Measurements from ENCODE around the gene PELO.

The PELO gene

GRCh38 chr5:52769061-52769460, 18.7 kb upstream of the PELO start:
- H3K4me3 ChIP-seq (ENCODE audit: low read length): no peak overlapping the region
- no peak for DNase-seq (ENCODE audit: low read depth, low spot score)

- no peak overlapping the region for H3K4me3 ChIP-seq (ENCODE audit: low read length)
- DNase-seq (ENCODE audit: low read depth, low spot score): no peak
Measured at GRCh38 chr5:52770287-52770939, 17.3 kb upstream of the PELO start.

- DNase-seq (ENCODE audit: low read depth, low spot score): peak; percentile 16
- no peak overlapping the region for H3K4me3 ChIP-seq (ENCODE audit: low read length)
Measured at GRCh38 chr5:52771343-52772039, 16.2 kb upstream of the PELO start.

- H3K4me3 ChIP-seq (ENCODE audit: low read length): no peak overlapping the region
- DNase-seq (ENCODE audit: low read depth, low spot score): no peak
Measured at GRCh38 chr5:52772668-52773067, 15.0 kb upstream of the PELO start.

- H3K4me3 ChIP-seq (ENCODE audit: low read length): no peak overlapping the region
- DNase-seq (ENCODE audit: low read depth, low spot score): no peak
Measured at GRCh38 chr5:52773342-52773741, 14.4 kb upstream of the PELO start.

- no peak for DNase-seq (ENCODE audit: low read depth, low spot score)
- no peak overlapping the region for H3K4me3 ChIP-seq (ENCODE audit: low read length)
Measured at GRCh38 chr5:52774005-52774410, 13.7 kb upstream of the PELO start.

GRCh38 chr5:52776116-52776515, 11.6 kb upstream of the PELO start:
- DNase-seq (ENCODE audit: low read depth, low spot score): peak; percentile 57
- no peak overlapping the region for H3K4me3 ChIP-seq (ENCODE audit: low read length)

- H3K4me3 ChIP-seq (ENCODE audit: low read length): no peak overlapping the region
- no peak for DNase-seq (ENCODE audit: low read depth, low spot score)
Measured at GRCh38 chr5:52777186-52777585, 10.5 kb upstream of the PELO start.

- H3K4me3 ChIP-seq (ENCODE audit: low read length): no peak overlapping the region
Measured at GRCh38 chr5:52778781-52779180, 8.9 kb upstream of the PELO start.

GRCh38 chr5:52779213-52779612, 8.5 kb upstream of the PELO start:
- no peak overlapping the region for H3K4me3 ChIP-seq (ENCODE audit: low read length)
- DNase-seq (ENCODE audit: low read depth, low spot score): no peak

More at GRCh38 chr5:52778781-52779180, 8.9 kb upstream of the PELO start:
- DNase-seq (ENCODE audit: low read depth, low spot score): no peak

- no peak overlapping the region for H3K4me3 ChIP-seq (ENCODE audit: low read length)
- DNase-seq (ENCODE audit: low read depth, low spot score): no peak
Measured at GRCh38 chr5:52783226-52783959, 4.3 kb upstream of the PELO start.

- DNase-seq (ENCODE audit: low read depth, low spot score): no peak
- no peak overlapping the region for H3K4me3 ChIP-seq (ENCODE audit: low read length)
Measured at GRCh38 chr5:52784737-52785136, 3.0 kb upstream of the PELO start.

GRCh38 chr5:52786391-52786790, 1.3 kb upstream of the PELO start:
- DNase-seq (ENCODE audit: low read depth, low spot score): no peak
- no peak overlapping the region for H3K4me3 ChIP-seq (ENCODE audit: low read length)

- H3K4me3 ChIP-seq (ENCODE audit: low read length): peak overlapping the region; percentile 49
- no peak for DNase-seq (ENCODE audit: low read depth, low spot score)
Measured at GRCh38 chr5:52786949-52787599, 642 bp upstream of the PELO start.

- DNase-seq (ENCODE audit: low read depth, low spot score): no peak
- peak overlapping the region; percentile 49 for H3K4me3 ChIP-seq (ENCODE audit: low read length)
Measured at GRCh38 chr5:52788505-52788821, 747 bp downstream of the PELO start.

- no peak overlapping the region for H3K4me3 ChIP-seq (ENCODE audit: low read length)
- no peak for DNase-seq (ENCODE audit: low read depth, low spot score)
Measured at GRCh38 chr5:52789378-52789777, 1.7 kb downstream of the PELO start.

- no peak for DNase-seq (ENCODE audit: low read depth, low spot score)
- H3K4me3 ChIP-seq (ENCODE audit: low read length): no peak overlapping the region
Measured at GRCh38 chr5:52789851-52790250, 2.1 kb downstream of the PELO start.

- no peak for DNase-seq (ENCODE audit: low read depth, low spot score)
- H3K4me3 ChIP-seq (ENCODE audit: low read length): no peak overlapping the region
Measured at GRCh38 chr5:52791366-52791765, 3.6 kb downstream of the PELO start.

GRCh38 chr5:52794519-52794918, 6.8 kb downstream of the PELO start:
- H3K4me3 ChIP-seq (ENCODE audit: low read length): no peak overlapping the region
- no peak for DNase-seq (ENCODE audit: low read depth, low spot score)

- no peak for DNase-seq (ENCODE audit: low read depth, low spot score)
- no peak overlapping the region for H3K4me3 ChIP-seq (ENCODE audit: low read length)
Measured at GRCh38 chr5:52796031-52796430, 8.3 kb downstream of the PELO start.

Measured in Jurkat, Clone E6-1 (cell line).